MM.1S (cell line): ENCODE data around the gene TMEM256.

Source experiments
- CTCF ChIP-seq: fragments of 300-600 bp; sonication (generic); IDR thresholded peaks from 2 replicates; pipeline ENCODE4 v1.5.1; 2016; ENCODE audit warnings: antibody characterized with exemption, low read length, mixed read lengths
- EZH2 ChIP-seq: fragments of 300-600 bp; sonication (generic); optimal IDR thresholded peaks from 2 replicates; pipeline ENCODE3; 2017; ENCODE audit warnings: low read depth, mild to moderate bottlenecking, antibody characterized with exemption, low read length, mixed read lengths

GRCh38 chr17:7355053-7355452 lies 48.8 kb downstream of the TMEM256 start, which contains the start of gene TMEM95:
- TF ChIP-seq CTCF (no peak), EZH2 (no peak)
